Mesendoderm (in vitro differentiated cells): ENCODE results near the gene GULP1.

Source experiments
- DNase-seq: peaks from one replicate; pipeline ENCODE4 v3.0.0; 2013
- H2AK5ac ChIP-seq: 2 replicates; pipeline ENCODE4 v1.6.1; 2013; ENCODE audit warnings: low read length, inconsistent platforms
- H2BK120ac ChIP-seq: 2 replicates; pipeline ENCODE4 v1.6.1; 2013; ENCODE audit warnings: low read depth, mild to moderate bottlenecking, low read length, moderate library complexity, mixed read lengths
- H2BK15ac ChIP-seq: replicated peaks from 2 replicates; pipeline ENCODE4 v1.6.1; 2013; ENCODE audit warnings: low read depth, mild to moderate bottlenecking, moderate library complexity
- H2BK5ac ChIP-seq: 2 replicates; pipeline ENCODE4 v1.6.1; 2013; ENCODE audit warnings: low read length, inconsistent platforms
- H3K18ac ChIP-seq: 2 replicates; pipeline ENCODE4 v1.6.1; 2013; ENCODE audit warnings: mild to moderate bottlenecking, low read length, mixed read lengths
- H3K23ac ChIP-seq: one replicate; pipeline ENCODE4 v1.6.1; 2013; ENCODE audit warnings: low read length
- H3K27ac ChIP-seq: 2 replicates; pipeline ENCODE4 v1.5.1; 2013; ENCODE audit warnings: low read depth, mild to moderate bottlenecking, inconsistent platforms, low read length, moderate library complexity
- H3K27me3 ChIP-seq: 2 replicates; pipeline ENCODE4 v1.6.1; 2013; ENCODE audit warnings: low read length, control low read depth, mild to moderate bottlenecking, inconsistent platforms; ENCODE audit not compliant: insufficient read depth, poor library complexity
- H3K36me3 ChIP-seq: 2 replicates; pipeline ENCODE4 v1.6.1; 2013; ENCODE audit warnings: low read length, inconsistent platforms; ENCODE audit not compliant: control insufficient read depth, insufficient read depth
- H3K4ac ChIP-seq: one replicate; pipeline ENCODE4 v1.6.1; 2013; ENCODE audit warnings: low read depth, mild to moderate bottlenecking, low read length, moderate library complexity
- H3K4me1 ChIP-seq: 2 replicates; pipeline ENCODE4 v1.6.1; 2013; ENCODE audit warnings: low read depth, low read length, inconsistent platforms; ENCODE audit not compliant: control insufficient read depth
- H3K4me2 ChIP-seq: 2 replicates; pipeline ENCODE4 v1.6.1; 2013; ENCODE audit warnings: low read length
- H3K4me3 ChIP-seq: 2 replicates; pipeline ENCODE4 v1.5.1; 2013; ENCODE audit warnings: mild to moderate bottlenecking, low read length
- H3K56ac ChIP-seq: one replicate; pipeline ENCODE4 v1.6.1; 2013; ENCODE audit warnings: low read length
- H3K79me1 ChIP-seq: 2 replicates; pipeline ENCODE4 v1.6.1; 2013; ENCODE audit warnings: low read length, inconsistent platforms
- H3K79me2 ChIP-seq: 2 replicates; pipeline ENCODE4 v1.6.1; 2013; ENCODE audit warnings: mild to moderate bottlenecking, low read length; ENCODE audit not compliant: control insufficient read depth, insufficient read depth
- H3K9ac ChIP-seq: 2 replicates; pipeline ENCODE4 v1.6.1; 2013; ENCODE audit warnings: low read length, inconsistent platforms
- H4K5ac ChIP-seq: one replicate; pipeline ENCODE4 v1.6.1; 2013; ENCODE audit warnings: low read length
- H4K8ac ChIP-seq: one replicate; pipeline ENCODE4 v1.6.1; 2013; ENCODE audit warnings: low read depth, mild to moderate bottlenecking, control low read depth, low read length, moderate library complexity
- WGBS: extraction: QIAGEN DNeasy Blood & Tissue Kit; methylation state at CpG from one replicate; pipeline ENCODE4 v1.1.7; 2013; ENCODE audit warnings: low lambda C conversion rate, missing lambda C conversion rate; ENCODE audit not compliant: insufficient coverage; ENCODE audit errors: extremely low coverage; 5-methylcytosine and 5-hydroxymethylcytosine counted together

GULP1 gene

GRCh38 chr2:188276255-188276654, 15.4 kb upstream of the GULP1 start:
- Histone ChIP-seq H4K8ac (no peak overlapping the region), H2BK5ac (no peak overlapping the region), H3K4me2 (no peak overlapping the region), H3K56ac (no peak overlapping the region), H3K27ac (no peak overlapping the region), H4K5ac (no peak overlapping the region), H3K18ac (no peak overlapping the region), H3K79me1 (no peaks in the 10 kb centered on the region), H3K4ac (no peak overlapping the region), H2AK5ac (no peak overlapping the region), H2BK120ac (no peak overlapping the region), H3K27me3 (no peaks in the 10 kb centered on the region), H3K4me3 (no peak overlapping the region), H2BK15ac (no peak overlapping the region), H3K36me3 (no peaks in the 10 kb centered on the region), H3K9ac (no peak overlapping the region), H3K4me1 (peaks cover 2% of the 10 kb centered on the region), H3K79me2 (no peaks in the 10 kb centered on the region), H3K23ac (no peak overlapping the region)
- DNase-seq, result no peak
- no CpG with 5 or more reads among the region's 10 CpGs for WGBS

- Histone ChIP-seq H3K79me1 (no peaks in the 10 kb centered on the region), H2BK5ac (no peak overlapping the region), H3K56ac (no peak overlapping the region), H4K5ac (no peak overlapping the region), H3K4me1 (peaks cover 2% of the 10 kb centered on the region), H3K4me3 (no peak overlapping the region), H3K23ac (no peak overlapping the region), H3K79me2 (no peaks in the 10 kb centered on the region), H2BK15ac (no peak overlapping the region), H3K18ac (no peak overlapping the region), H3K4me2 (no peak overlapping the region), H2BK120ac (no peak overlapping the region), H4K8ac (no peak overlapping the region), H3K27ac (no peak overlapping the region), H3K27me3 (no peaks in the 10 kb centered on the region), H3K9ac (no peak overlapping the region), H3K4ac (no peak overlapping the region), H3K36me3 (no peaks in the 10 kb centered on the region), H2AK5ac (no peak overlapping the region)
- WGBS, result no CpG with 5 or more reads among the region's 5 CpGs
- DNase-seq, result no peak
These were observed 13.9 kb upstream of the GULP1 start for GRCh38 chr2:188277786-188278185.

- no peak overlapping the region for H2BK15ac ChIP-seq
- no peaks in the 10 kb centered on the region for H3K79me2 ChIP-seq
- H3K9ac ChIP-seq, result peak overlapping the region; percentile 52
- H3K4me1 ChIP-seq, result peaks cover 2% of the 10 kb centered on the region
- H3K23ac ChIP-seq, result no peak overlapping the region
- H3K4me2 ChIP-seq, result peak overlapping the region; percentile 60
- DNase-seq, result peak; percentile 47
- peak overlapping the region; percentile 3 for H3K18ac ChIP-seq
- no CpG with 5 or more reads among the region's 11 CpGs for WGBS
- no peaks in the 10 kb centered on the region for H3K27me3 ChIP-seq
- H2BK120ac ChIP-seq, result no peak overlapping the region
- H3K27ac ChIP-seq, result no peak overlapping the region
- peak overlapping the region; percentile 48 for H2BK5ac ChIP-seq
- H3K56ac ChIP-seq, result peak overlapping the region; percentile 88
- no peaks in the 10 kb centered on the region for H3K79me1 ChIP-seq
- no peak overlapping the region for H2AK5ac ChIP-seq
- no peaks in the 10 kb centered on the region for H3K36me3 ChIP-seq
- no peak overlapping the region for H3K4ac ChIP-seq
- no peak overlapping the region for H4K8ac ChIP-seq
- no peak overlapping the region for H3K4me3 ChIP-seq
- no peak overlapping the region for H4K5ac ChIP-seq
These were observed 13.1 kb upstream of the GULP1 start for GRCh38 chr2:188278388-188279092.

GRCh38 chr2:188279093-188279445, 12.6 kb upstream of the GULP1 start:
- Histone ChIP-seq H3K4me1 (peaks cover 2% of the 10 kb centered on the region), H3K4me3 (no peak overlapping the region)

GRCh38 chr2:188280811-188281222, 10.9 kb upstream of the GULP1 start:
- Histone ChIP-seq H3K36me3 (no peaks in the 10 kb centered on the region), H3K4me3 (no peak overlapping the region), H3K23ac (no peak overlapping the region), H3K56ac (no peak overlapping the region), H3K4me2 (no peak overlapping the region), H3K79me1 (no peaks in the 10 kb centered on the region), H3K9ac (no peak overlapping the region), H2AK5ac (no peak overlapping the region), H3K18ac (no peak overlapping the region), H4K5ac (no peak overlapping the region), H2BK120ac (no peak overlapping the region), H2BK5ac (no peak overlapping the region), H3K27ac (no peak overlapping the region), H3K27me3 (no peaks in the 10 kb centered on the region), H4K8ac (no peak overlapping the region), H3K79me2 (no peaks in the 10 kb centered on the region), H3K4me1 (peaks cover 2% of the 10 kb centered on the region), H2BK15ac (no peak overlapping the region), H3K4ac (no peak overlapping the region)
- no CpG with 5 or more reads among the region's 2 CpGs for WGBS
- DNase-seq, result no peak

More at GRCh38 chr2:188279093-188279445, 12.6 kb upstream of the GULP1 start:
- Histone ChIP-seq H2AK5ac (no peak overlapping the region), H3K9ac (no peak overlapping the region), H3K18ac (no peak overlapping the region), H3K79me1 (no peaks in the 10 kb centered on the region), H3K4me2 (no peak overlapping the region), H3K4ac (no peak overlapping the region), H3K79me2 (no peaks in the 10 kb centered on the region), H3K27ac (no peak overlapping the region), H2BK5ac (no peak overlapping the region), H4K5ac (no peak overlapping the region), H3K36me3 (no peaks in the 10 kb centered on the region), H2BK120ac (no peak overlapping the region), H4K8ac (no peak overlapping the region), H3K23ac (no peak overlapping the region), H3K27me3 (no peaks in the 10 kb centered on the region), H3K56ac (no peak overlapping the region), H2BK15ac (no peak overlapping the region)
- peak; percentile 16 for DNase-seq
- no CpG with 5 or more reads among the region's 2 CpGs for WGBS

- H4K8ac ChIP-seq, result no peak overlapping the region
- no peak overlapping the region for H3K4ac ChIP-seq
- no peak overlapping the region for H3K23ac ChIP-seq
- H2BK5ac ChIP-seq, result no peak overlapping the region
- H3K27ac ChIP-seq, result no peak overlapping the region
- H3K27me3 ChIP-seq, result no peaks in the 10 kb centered on the region
- no peak overlapping the region for H2BK120ac ChIP-seq
- H3K4me2 ChIP-seq, result no peak overlapping the region
- H3K9ac ChIP-seq, result no peak overlapping the region
- H3K56ac ChIP-seq, result no peak overlapping the region
- H3K4me1 ChIP-seq, result peaks cover 2% of the 10 kb centered on the region
- H2BK15ac ChIP-seq, result no peak overlapping the region
- no peak overlapping the region for H3K4me3 ChIP-seq
- no peaks in the 10 kb centered on the region for H3K79me2 ChIP-seq
- no peak overlapping the region for H2AK5ac ChIP-seq
- no peaks in the 10 kb centered on the region for H3K36me3 ChIP-seq
- H4K5ac ChIP-seq, result no peak overlapping the region
- DNase-seq, result no peak
- H3K79me1 ChIP-seq, result no peaks in the 10 kb centered on the region
- H3K18ac ChIP-seq, result no peak overlapping the region
These were observed 8.8 kb upstream of the GULP1 start for GRCh38 chr2:188282907-188283306.
